Stimulated activated CD4-positive, alpha-beta T cell treated with anti-CD3 and anti-CD28 coated beads, Interleukin-12 subunit alpha, Interleukin-12 subunit beta, amount 100 ng/mL, for 24 hours (primary cell): ENCODE data around the gene NKTR.

Source experiments
- DNase-seq, 2 experiments: peaks; one replicate each; pipeline ENCODE4 v3.0.0-alpha.2; 2020; ENCODE audit warnings: low read depth in 2 of 2

NKTR gene

DNA sequence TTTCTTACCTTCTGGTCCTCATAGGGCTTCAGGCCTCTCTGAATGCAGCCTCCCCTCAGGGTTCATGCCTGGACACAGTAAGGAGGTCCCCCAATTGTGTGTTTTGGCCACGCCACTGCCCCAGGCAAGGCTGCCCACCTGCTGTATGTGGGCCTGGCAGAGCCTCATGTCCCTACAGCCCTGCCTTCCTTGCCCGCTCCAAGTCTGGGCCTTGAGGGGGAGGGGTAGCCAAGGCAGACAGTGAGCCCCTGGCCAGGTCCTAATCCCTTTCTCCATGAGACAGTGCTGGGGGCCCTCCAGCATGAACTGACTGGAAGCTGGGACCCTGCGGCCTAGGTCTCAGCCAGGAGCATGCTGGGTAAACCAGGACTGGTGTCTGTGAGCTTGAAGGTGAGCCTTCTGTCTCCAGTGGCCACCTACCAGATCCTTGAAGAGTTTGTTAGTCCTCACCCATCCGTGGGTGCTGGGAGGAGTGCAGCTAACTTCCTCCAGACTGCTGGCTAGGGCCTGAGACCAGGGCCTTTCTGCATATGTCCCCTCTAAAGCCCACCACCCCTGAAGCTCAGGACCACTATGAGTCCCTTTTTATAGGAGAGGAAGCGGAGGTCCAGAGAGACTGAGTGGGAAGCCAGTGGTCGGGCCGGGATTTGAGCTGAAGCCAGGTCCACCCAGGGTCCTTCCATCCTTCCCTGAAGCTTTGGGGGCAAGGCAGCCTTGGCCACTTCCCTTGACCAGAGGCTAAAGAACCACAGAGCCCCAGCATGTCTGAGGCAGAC, 61.7 kb downstream of the NKTR start:
- no peak for DNase-seq

GRCh38 chr3:42662813-42663535, 62.5 kb downstream of the NKTR start:
- DNase-seq: no peak

DNA sequence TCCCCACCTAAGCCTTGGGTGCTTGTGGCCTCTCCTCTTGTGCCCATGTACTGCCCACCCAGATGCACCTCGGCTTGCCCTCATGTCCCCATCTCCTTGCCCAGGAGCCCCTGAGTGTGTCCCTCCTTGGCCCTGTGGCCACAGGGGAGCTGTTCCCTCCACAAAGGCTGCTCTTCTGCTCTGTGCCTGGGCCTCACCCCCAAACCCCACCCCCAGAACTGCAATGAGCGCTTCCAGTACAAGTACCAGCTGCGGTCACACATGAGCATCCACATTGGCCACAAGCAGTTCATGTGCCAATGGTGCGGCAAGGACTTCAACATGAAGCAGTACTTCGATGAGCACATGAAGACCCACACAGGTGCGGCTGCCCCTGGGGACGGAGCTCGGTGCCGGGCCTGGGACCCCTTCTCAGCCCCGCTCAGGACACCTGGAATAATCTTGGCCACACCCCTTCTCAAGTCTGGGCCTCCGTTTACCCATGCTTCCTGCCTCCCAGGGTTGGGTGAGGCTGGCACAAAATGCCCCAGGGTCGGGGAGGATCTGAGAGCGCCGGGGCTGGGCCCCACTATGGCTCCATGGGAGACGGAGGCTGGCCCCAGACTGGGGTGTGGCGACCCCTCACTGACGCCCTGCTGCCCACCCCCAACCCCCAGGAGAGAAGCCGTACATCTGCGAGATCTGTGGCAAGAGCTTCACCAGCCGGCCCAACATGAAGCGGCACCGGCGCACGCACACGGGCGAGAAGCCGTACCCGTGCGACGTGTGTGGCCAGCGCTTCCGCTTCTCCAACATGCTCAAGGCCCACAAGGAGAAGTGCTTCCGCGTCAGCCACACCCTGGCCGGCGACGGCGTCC, 63.3 kb downstream of the NKTR start:
- DNase-seq: no peak

DNA sequence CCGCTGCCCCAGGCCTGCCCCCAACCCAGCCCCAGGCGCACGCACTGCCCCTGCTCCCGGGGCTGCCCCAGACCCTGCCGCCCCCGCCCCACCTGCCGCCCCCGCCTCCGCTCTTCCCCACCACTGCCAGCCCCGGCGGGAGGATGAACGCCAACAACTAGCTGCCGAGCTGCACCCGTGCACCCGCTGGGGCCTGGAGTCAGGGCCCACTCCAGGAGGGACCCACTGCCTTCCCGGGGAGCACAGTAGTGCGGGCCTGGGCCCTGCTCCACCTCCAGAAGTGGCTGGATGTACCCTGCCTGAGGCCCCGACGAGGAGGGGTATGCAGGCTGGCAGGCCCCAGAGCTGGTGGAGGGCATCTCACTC, 63.9 kb downstream of the NKTR start:
- DNase-seq: no peak

GRCh38 chr3:42665050-42665878, 64.8 kb downstream of the NKTR start:
- DNase-seq: no peak

GRCh38 chr3:42666022-42666421, 65.5 kb downstream of the NKTR start:
- no peak for DNase-seq

- no peak for DNase-seq
Measured at GRCh38 chr3:42666577-42666998, 66.1 kb downstream of the NKTR start.

- no peak for DNase-seq
Measured at GRCh38 chr3:42667096-42667522, 66.6 kb downstream of the NKTR start.

DNA sequence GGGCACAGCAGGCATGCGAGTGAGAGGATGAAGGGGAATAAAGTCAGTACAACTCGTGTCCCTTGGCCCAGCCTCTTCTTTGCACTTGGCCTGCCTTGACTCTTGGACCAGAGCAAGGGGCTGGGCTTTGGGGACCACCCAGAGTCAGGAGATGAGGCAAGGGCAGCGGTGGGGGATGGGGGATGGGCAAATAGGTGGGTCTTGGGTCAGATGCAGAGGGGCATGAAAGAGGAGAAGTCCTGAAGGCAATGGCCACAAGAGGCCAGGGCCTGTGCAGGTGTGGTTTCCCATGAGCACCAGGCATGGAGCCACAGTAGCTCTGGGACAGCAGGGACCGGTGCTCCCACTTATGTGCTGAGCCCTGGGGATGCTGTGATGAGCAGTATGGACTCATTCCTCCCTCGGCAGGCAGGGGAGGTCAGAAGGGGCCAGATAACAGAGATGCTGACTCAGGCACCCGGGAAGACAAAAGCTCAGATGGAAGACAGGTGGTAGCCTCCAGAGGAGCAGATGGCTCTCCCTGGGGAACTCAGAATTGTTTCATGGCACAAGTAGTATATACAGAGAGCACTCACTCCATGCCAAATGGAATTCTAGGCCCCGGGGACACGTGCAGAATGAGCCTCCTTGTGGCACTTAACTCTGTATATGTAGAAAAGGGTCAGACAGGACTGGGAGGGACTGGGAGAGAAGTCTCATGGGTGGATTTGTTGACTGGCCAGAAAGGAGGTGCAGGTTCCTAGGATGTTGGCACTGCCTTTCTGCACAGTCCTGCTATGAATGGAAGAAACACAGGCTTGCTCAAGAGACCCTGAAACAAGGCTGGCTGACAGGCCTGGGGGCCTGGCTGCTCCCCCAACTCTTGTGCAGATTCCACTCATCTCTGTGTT, 67.3 kb downstream of the NKTR start:
- DNase-seq: no peak

DNA sequence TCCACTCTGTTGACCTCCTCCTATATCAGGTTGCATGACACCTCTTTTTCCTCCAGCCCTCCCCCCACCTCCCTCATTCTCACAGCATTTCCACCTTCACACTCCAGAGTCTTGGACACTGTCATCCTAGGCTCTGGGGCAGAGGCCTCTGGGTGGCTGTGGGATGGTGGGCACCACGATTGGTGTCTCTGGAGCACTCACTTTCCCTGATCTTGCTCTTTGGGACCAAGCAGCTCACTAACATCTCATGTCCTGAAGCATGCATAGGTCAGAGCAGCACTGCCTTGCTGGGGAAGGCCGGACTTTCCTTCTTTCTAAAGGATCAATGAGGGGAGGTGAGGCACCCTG, 67.9 kb downstream of the NKTR start:
- no peak for DNase-seq

- DNase-seq: no peak
Measured at GRCh38 chr3:42668793-42669217, 68.3 kb downstream of the NKTR start.

DNA sequence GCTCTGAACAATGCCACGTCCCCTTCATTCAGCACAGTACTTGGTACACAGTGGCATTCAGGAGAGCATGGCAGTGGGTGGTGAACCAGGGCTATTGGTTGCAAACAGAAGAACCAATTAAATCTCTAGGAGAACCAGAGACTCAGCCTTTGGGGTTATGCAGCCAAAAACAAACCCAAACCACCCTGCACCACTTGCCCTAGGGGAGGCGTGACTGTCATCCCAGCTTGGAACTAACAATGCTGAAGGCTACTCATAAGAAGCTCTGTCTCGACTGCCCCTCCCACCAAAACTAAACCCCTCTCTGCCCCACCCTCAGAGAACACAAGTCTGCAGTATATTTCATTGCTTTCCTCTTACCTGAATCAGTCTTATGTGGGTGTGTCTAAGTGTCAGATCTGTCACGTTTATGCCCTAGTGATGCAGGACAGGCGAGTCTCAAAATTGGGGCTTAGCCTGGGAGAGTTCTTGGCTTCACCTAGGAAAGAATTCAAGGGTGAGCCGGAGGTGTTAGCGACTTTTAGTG, 69.6 kb downstream of the NKTR start:
- DNase-seq: no peak

- DNase-seq: no peak
Measured at GRCh38 chr3:42670670-42671069, 70.2 kb downstream of the NKTR start.

DNA sequence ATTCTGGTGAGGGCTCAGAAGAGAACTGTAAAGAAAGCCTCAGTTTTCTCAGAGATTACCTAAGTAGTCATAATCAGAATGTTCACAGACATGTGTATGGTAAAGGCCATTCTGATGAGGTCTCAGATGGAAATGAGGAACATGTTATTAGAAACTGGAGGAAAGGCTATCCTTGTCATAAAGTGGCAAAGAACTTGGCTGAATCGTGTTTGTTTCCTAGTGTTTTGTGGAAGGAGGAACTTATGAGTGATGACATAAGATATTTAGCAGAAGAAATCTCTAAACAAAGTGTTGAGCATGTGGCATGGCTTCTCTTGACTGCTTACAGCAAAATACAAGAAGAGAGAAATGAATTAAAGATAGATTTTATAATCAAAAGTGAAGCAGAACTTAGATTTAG, 72.0 kb downstream of the NKTR start:
- no peak for DNase-seq

- DNase-seq: no peak
Measured at GRCh38 chr3:42673082-42673481, 72.6 kb downstream of the NKTR start.

- DNase-seq: no peak
Measured at GRCh38 chr3:42674146-42674545, 73.7 kb downstream of the NKTR start.

DNA sequence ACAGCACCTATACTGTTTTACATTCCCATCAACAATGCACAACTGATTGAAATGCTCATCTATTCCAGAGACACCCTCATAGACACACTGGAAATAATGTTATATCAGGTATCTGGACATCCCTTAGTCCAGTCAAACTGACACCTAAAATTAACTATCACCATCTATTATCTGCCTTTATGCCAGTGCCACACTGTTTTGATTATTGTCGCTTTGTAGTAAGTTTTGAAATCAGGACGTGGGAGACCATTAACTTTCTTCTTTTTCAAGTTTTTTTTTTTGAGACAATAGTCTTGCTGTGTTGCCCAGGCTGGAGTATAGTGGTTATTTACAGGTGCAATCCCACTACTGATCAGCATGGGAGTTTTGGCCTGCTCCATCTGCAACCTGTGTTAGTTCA, 75.4 kb downstream of the NKTR start:
- no peak for DNase-seq

DNA sequence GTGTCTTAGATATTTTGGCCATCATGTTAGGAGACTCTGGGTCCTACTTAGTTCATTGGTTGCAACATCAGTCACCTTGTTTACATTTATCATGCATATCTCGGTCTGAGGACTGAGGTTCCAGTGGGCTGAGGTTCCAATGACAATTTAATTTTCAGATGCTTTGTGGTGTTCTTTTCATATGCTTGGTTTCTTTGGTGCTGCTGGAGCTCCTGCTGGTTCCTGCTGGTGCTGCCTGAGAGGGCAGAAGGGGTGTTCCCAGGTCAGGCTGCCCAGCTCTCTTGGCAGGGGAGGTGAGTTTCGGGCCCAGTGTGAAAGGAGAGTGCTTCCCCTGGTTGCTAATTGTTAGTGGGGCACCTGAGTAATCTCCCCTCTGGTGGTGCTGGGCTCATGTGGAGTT, 78.0 kb downstream of the NKTR start:
- DNase-seq: no peak

- DNase-seq: no peak
Measured at GRCh38 chr3:42680271-42680670, 79.8 kb downstream of the NKTR start.

DNA sequence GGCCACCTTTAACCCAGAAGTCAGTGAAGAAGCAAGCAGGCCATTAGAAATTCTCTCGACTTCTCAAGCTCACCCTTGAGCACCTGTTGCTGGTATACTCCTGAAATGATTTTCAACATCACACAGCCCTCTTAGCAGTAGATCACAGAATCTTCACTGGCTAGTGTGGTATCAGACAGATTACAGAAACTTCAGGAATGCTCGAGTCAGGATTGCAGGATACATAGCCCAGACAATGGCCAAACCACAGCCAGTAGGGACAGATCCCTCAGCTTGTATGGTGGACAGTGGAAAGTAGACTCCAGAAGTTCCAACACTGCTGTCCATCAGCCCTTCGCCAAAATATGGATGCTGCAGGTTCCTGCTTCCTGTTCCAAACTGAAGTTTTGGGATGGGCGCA, 80.3 kb downstream of the NKTR start:
- no peak for DNase-seq
